Measurements from ENCODE around the gene SEZ6L2.
"Not testable (repeated sequence)": the region's sequence is repeated elsewhere in the genome, so short reads cannot be mapped to it uniquely, and the experiment has no call there.

SEZ6L2 gene

GRCh38 chr16:29881050-29881449 lies 18.3 kb downstream of the SEZ6L2 start:
- no peak for DNase-seq

GRCh38 chr16:29878172-29878571 lies 21.2 kb downstream of the SEZ6L2 start:
- DNase-seq: no peak

GRCh38 chr16:29877266-29877961 lies 21.9 kb downstream of the SEZ6L2 start:
- peak; percentile 60 for DNase-seq

- peak; percentile 62 for DNase-seq
Measured at GRCh38 chr16:29876594-29877249, 22.6 kb downstream of the SEZ6L2 start.

- DNase-seq: peak; percentile 24
Measured at GRCh38 chr16:29876217-29876593, 23.1 kb downstream of the SEZ6L2 start.

- DNase-seq: no peak
Measured at GRCh38 chr16:29875206-29875605, 24.1 kb downstream of the SEZ6L2 start.

- no peak for DNase-seq
Measured at GRCh38 chr16:29873319-29873718, 26.0 kb downstream of the SEZ6L2 start.

GRCh38 chr16:29871822-29872546 lies 27.4 kb downstream of the SEZ6L2 start:
- DNase-seq: no peak

GRCh38 chr16:29869067-29869466 lies 30.3 kb downstream of the SEZ6L2 start:
- DNase-seq: not testable (repeated sequence)

- DNase-seq: no peak
Measured at GRCh38 chr16:29868396-29869009, 30.8 kb downstream of the SEZ6L2 start.

GRCh38 chr16:29864205-29864604 lies 35.1 kb downstream of the SEZ6L2 start:
- no peak for DNase-seq

GRCh38 chr16:29863669-29863984 lies 35.7 kb downstream of the SEZ6L2 start:
- DNase-seq: no peak

GRCh38 chr16:29862884-29863668 lies 36.3 kb downstream of the SEZ6L2 start, which contains the start of gene CDIPT:
Gene CDIPT, minus strand, starts transcription at chr16:29863226. Its CDS starts 369 bp downstream, at chr16:29862857.
- DNase-seq: peak; percentile 95

GRCh38 chr16:29862383-29862883 lies 36.9 kb downstream of the SEZ6L2 start:
- no peak for DNase-seq

GRCh38 chr16:29860218-29860617 lies 39.1 kb downstream of the SEZ6L2 start:
- DNase-seq: no peak

GRCh38 chr16:29858974-29859373 lies 40.4 kb downstream of the SEZ6L2 start:
- DNase-seq: no peak

- DNase-seq: no peak
Measured at GRCh38 chr16:29858149-29858849, 41.1 kb downstream of the SEZ6L2 start.

- no peak for DNase-seq
Measured at GRCh38 chr16:29857133-29857760, 42.1 kb downstream of the SEZ6L2 start.

GRCh38 chr16:29854520-29855100 lies 44.7 kb downstream of the SEZ6L2 start:
- DNase-seq: no peak

- DNase-seq: no peak
Measured at GRCh38 chr16:29852654-29853053, 46.7 kb downstream of the SEZ6L2 start.

GRCh38 chr16:29850998-29851397 lies 48.4 kb downstream of the SEZ6L2 start:
- no peak for DNase-seq
